Right renal cortex interstitium (tissue), 3 donors: ENCODE data around the gene ATXN1. TPM values are rescaled to one million over a fixed set of nuclear protein-coding genes. Genes with fewer than 3 reads are reported as not detected.
"Not testable (repeated sequence)": the region's sequence is repeated elsewhere in the genome, so short reads cannot be mapped to it uniquely, and the experiment has no call there.

ENCODE experiments used
- DNase-seq, 3 donors: peaks; one replicate each; pipeline ENCODE4 v3.0.0-alpha.2; 2013; ENCODE audit warnings: low read depth in 3 of 3, low spot score in 2 of 3
- polyA plus RNA-seq, 3 donors: library from polyadenylated mRNA; unstranded; fragments of 120-200 nt; gene quantifications; one replicate each; pipeline ENCODE4 v1.2.1, GENCODE V29; 2013; ENCODE audit not compliant: insufficient read length in 3 of 3

The ATXN1 gene
- polyA plus RNA-seq, 3 donors, result 17.5 to 19.4 (median 19.4) TPM

- DNase-seq, result no peak
Observed at GRCh38 chr6:16656451-16656850, 104.8 kb downstream of the ATXN1 start.

GRCh38 chr6:16654701-16655100 is 106.6 kb downstream of the ATXN1 start:
- no peak for DNase-seq

GRCh38 chr6:16653226-16653625 is 108.0 kb downstream of the ATXN1 start:
- no peak for DNase-seq

GRCh38 chr6:16651871-16652270 is 109.4 kb downstream of the ATXN1 start:
- DNase-seq, result no peak

- DNase-seq, result no peak
Observed at GRCh38 chr6:16649890-16650289, 111.4 kb downstream of the ATXN1 start.

GRCh38 chr6:16649241-16649640 is 112.0 kb downstream of the ATXN1 start:
- no peak for DNase-seq

- DNase-seq, result no peak
Observed at GRCh38 chr6:16648003-16648402, 113.3 kb downstream of the ATXN1 start.

GRCh38 chr6:16647422-16647821 is 113.8 kb downstream of the ATXN1 start:
- DNase-seq, result no peak

GRCh38 chr6:16644540-16645250 is 116.6 kb downstream of the ATXN1 start:
- DNase-seq, result no peak

GRCh38 chr6:16639684-16640480 is 121.4 kb downstream of the ATXN1 start:
- no peak for DNase-seq

GRCh38 chr6:16637635-16638034 is 123.6 kb downstream of the ATXN1 start:
- no peak for DNase-seq

GRCh38 chr6:16635810-16636602 is 125.3 kb downstream of the ATXN1 start:
- DNase-seq, result no peak

GRCh38 chr6:16635291-16635809 is 125.9 kb downstream of the ATXN1 start:
- DNase-seq, result no peak

GRCh38 chr6:16634855-16635254 is 126.4 kb downstream of the ATXN1 start:
- no peak for DNase-seq

GRCh38 chr6:16633961-16634360 is 127.3 kb downstream of the ATXN1 start:
- DNase-seq, result no peak

GRCh38 chr6:16633465-16633864 is 127.8 kb downstream of the ATXN1 start:
- no peak for DNase-seq

GRCh38 chr6:16632101-16632500 is 129.2 kb downstream of the ATXN1 start:
- no peak for DNase-seq

GRCh38 chr6:16630026-16630643 is 131.1 kb downstream of the ATXN1 start:
- DNase-seq, result no peak

- DNase-seq, result not testable (repeated sequence)
Observed at GRCh38 chr6:16628580-16628979, 132.7 kb downstream of the ATXN1 start.

- DNase-seq, result no peak
Observed at GRCh38 chr6:16626650-16627049, 134.6 kb downstream of the ATXN1 start.
